H1 (cell line): ENCODE data around the gene BAX. TPM values are rescaled to one million over a fixed set of nuclear protein-coding genes. Genes with fewer than 3 reads are reported as not detected.

Source experiments
- ATF2 ChIP-seq: IDR thresholded peaks from 2 replicates; pipeline ENCODE4 v1.6.1; 2012; ENCODE audit warnings: low read length, inconsistent platforms
- CHD1 ChIP-seq: IDR thresholded peaks from 2 replicates; pipeline ENCODE4 v1.6.1; 2012; ENCODE audit warnings: low read depth, low read length, improper control_type of control experiment
- E2F6 ChIP-seq: IDR thresholded peaks from 2 replicates; pipeline ENCODE4 v1.6.1; 2012; ENCODE audit warnings: inconsistent platforms
- HDAC6 ChIP-seq: IDR thresholded peaks from one replicate; pipeline ENCODE4 v1.7.1; 2012; ENCODE audit warnings: low read depth, mild to moderate bottlenecking, inconsistent platforms, low read length, moderate library complexity
- SIRT6 ChIP-seq: IDR thresholded peaks from one replicate; pipeline ENCODE4 v1.7.1; 2012; ENCODE audit warnings: low read length, inconsistent platforms
- SP4 ChIP-seq: IDR thresholded peaks from 2 replicates; pipeline ENCODE4 v1.6.1; 2012; ENCODE audit warnings: low read length, inconsistent platforms
- YY1 ChIP-seq: IDR thresholded peaks from 2 replicates; pipeline ENCODE4 v1.6.1; 2011; ENCODE audit warnings: low read depth, mild to moderate bottlenecking, low read length
- polyA plus RNA-seq, 7 experiments: library from polyadenylated mRNA; depleted of rRNA in 3 of 7; stranded (reverse) in 5 of 7; unstranded in 2 of 7; fragments of >200 nt in 5 of 7; fragments of 200-250 nt in 2 of 7; gene quantifications; 1 replicate in 5 of 7; 2 replicates in 1 of 7; 4 replicates in 1 of 7; pipeline versions ENCODE4 v1.2.1 to v1.2.3, GENCODE V29; 2011 to 2013; ENCODE audit warnings: missing spikeins in 2 of 7, mixed read lengths in 2 of 7
- total RNA-seq: library from RNA; stranded (reverse); fragmentation: NEBNext Ultra II Directional; extraction: Animal tissue kit (Norgen Biotek cat#: 25700); gene quantifications from 2 replicates; pipeline ENCODE4 v1.2.1, GENCODE V29; 2021

Gene BAX
- total and polyA plus RNA-seq, 2 of the 8 experiments (the other 6 are each of a cell fraction or from before 2014, with no cell fraction given), result 257 to 346 TPM

- TF ChIP-seq E2F6, result no peak
- no peak for TF ChIP-seq SP4
- no peak for TF ChIP-seq ATF2
- no peak for TF ChIP-seq SIRT6
- no peak for TF ChIP-seq CHD1
- TF ChIP-seq HDAC6, result no peak
- TF ChIP-seq YY1, result no peak
Measured at GRCh38 chr19:48991011-48991609, 36.4 kb downstream of the BAX start (continued).
